ENCODE measurements around the gene PCSK1.

DNA sequence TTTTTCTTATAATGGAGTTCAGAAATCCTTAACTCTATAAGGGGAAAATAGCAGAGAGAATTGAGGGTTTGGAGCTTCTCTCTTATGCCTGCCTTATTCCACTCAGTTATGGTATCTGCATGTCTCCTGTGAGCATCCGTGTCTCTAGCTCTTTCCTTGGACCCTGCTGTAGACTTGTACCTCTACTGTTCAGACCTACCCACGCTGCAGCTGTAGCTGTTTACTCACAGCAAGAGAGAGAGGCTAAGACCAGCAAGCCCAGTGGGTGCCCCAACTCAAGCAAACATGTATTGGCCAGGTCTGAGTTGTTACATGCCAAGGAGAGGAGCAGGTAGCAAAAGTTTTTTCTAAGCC lies 7.1 kb upstream of the PCSK1 start:
- TF ChIP-seq, protein P1, sequence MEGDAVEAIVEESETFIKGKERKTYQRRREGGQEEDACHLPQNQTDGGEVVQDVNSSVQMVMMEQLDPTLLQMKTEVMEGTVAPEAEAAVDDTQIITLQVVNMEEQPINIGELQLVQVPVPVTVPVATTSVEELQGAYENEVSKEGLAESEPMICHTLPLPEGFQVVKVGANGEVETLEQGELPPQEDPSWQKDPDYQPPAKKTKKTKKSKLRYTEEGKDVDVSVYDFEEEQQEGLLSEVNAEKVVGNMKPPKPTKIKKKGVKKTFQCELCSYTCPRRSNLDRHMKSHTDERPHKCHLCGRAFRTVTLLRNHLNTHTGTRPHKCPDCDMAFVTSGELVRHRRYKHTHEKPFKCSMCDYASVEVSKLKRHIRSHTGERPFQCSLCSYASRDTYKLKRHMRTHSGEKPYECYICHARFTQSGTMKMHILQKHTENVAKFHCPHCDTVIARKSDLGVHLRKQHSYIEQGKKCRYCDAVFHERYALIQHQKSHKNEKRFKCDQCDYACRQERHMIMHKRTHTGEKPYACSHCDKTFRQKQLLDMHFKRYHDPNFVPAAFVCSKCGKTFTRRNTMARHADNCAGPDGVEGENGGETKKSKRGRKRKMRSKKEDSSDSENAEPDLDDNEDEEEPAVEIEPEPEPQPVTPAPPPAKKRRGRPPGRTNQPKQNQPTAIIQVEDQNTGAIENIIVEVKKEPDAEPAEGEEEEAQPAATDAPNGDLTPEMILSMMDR (conservative IDR thresholded peaks at IDR 0.05; ENCODE audit: low read length): no peak
- TF ChIP-seq EZH2phosphoT487 (IDR thresholded peaks at IDR 0.05; ENCODE audit: borderline replicate concordance): no peak

Measured in Loucy (cell line).